ENCODE measurements around the gene YBX1.
"Not testable (repeated sequence)": the region's sequence is repeated elsewhere in the genome, so short reads cannot be mapped to it uniquely, and the experiment has no call there.

YBX1 gene

DNA sequence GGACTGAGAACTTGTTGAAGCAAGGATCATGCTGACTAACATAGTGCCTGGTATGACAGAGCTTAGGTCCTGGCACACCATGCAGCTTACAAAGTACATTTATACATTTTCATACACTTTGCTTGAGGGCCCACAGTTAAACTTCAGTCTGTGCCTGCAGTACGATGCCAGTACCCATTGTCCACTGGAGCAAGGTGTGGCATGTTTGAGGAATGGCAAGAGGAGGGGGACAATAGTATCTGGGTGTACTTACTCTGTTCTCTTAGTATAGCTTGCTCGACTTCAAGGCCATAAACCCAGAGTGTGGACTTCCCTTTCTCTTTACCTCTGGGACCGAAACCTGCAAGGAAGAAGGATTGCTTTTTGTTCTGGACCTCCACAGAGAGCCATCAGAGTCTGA is 6.8 kb upstream of the YBX1 start:
- no peak for DNase-seq
- no peak overlapping the region for H3K27ac ChIP-seq
- no peak overlapping the region for H3K4me3 ChIP-seq (ENCODE audit: low read depth, low read length)
- in situ Hi-C loops (cut with HindIII; ENCODE audit: low pct_ligation_motif_present, low sequenced_read_pairs) = no loop called here
- no peaks in the 10 kb centered on the region for H3K27me3 ChIP-seq (replicated peaks)
- TF ChIP-seq CTCF (IDR thresholded peaks at IDR 0.05; ENCODE audit: low read depth, low read length, missing control alignments) = no peak
- H3K36me3 ChIP-seq (replicated peaks) = no peaks in the 10 kb centered on the region

DNA sequence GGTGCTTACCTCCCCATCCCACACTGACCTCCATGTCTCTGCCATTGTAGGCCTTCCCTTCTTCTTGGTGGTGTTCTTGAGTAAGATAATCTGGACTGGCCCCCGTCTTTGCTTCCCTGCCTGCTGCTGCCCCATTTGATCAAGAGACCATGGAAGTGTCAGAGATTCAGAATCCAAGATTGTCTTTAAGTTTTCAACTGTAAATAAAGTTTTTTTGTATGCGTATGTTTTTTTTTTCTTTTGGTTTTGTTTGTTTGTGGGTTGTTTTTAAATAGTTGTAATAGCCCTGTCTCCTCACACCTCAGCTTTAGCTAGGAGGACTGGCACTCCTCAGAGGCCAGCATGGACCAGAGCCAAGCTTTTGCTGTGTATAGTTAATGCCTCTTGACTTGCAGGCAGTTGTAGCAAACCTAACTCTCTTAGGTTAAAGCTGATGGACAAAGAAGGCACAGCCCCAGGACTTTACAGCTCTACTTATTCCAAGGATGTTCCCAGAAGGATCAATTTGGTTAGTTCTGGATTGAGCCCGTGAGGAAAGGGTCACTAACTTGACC is 5.6 kb upstream of the YBX1 start:
- H3K36me3 ChIP-seq (replicated peaks) = no peaks in the 10 kb centered on the region
- no peak overlapping the region for H3K27ac ChIP-seq
- DNase-seq = no peak
- no peak for TF ChIP-seq CTCF (IDR thresholded peaks at IDR 0.05; ENCODE audit: low read depth, low read length, missing control alignments)
- no peak overlapping the region for H3K4me3 ChIP-seq (ENCODE audit: low read depth, low read length)
- no peaks in the 10 kb centered on the region for H3K27me3 ChIP-seq (replicated peaks)
- in situ Hi-C loops (cut with HindIII; ENCODE audit: low pct_ligation_motif_present, low sequenced_read_pairs) = no loop called here

DNA sequence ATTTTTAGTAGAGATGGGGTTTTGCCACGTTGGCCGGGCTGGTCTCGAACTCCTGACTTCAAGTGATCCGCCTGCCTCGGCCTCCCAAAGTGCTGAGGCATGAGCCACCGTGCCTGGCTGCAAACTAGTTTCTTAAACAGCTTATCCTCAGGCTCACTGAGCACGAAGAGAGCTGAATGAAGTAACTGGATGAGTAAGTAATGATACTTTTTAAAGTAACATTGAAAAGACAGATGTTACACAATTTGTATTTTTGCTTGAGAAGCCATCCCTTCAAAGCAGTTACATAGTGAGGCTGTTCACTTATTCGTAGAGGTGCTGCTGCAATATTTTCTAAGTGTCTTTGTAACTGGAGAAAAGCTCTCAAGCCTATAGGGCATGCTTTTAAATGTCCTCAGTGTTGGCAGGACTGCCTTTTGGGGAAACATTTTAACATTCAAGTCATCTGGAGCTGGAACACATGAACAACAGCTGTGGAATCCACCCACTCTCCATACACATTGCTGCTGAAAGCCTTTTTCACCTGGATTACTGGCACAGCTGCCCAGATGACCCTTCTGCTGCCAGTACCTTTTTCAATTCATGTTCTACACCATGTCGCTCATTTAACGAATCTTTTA is 2.7 kb upstream of the YBX1 start:
- in situ Hi-C loops (cut with HindIII; ENCODE audit: low pct_ligation_motif_present, low sequenced_read_pairs) = no loop called here
- TF ChIP-seq CTCF (IDR thresholded peaks at IDR 0.05; ENCODE audit: low read depth, low read length, missing control alignments) = no peak
- peaks cover 9% of the 10 kb centered on the region for H3K36me3 ChIP-seq (replicated peaks)
- H3K27ac ChIP-seq = no peak overlapping the region
- no peak for DNase-seq
- no peaks in the 10 kb centered on the region for H3K27me3 ChIP-seq (replicated peaks)
- H3K4me3 ChIP-seq (ENCODE audit: low read depth, low read length) = no peak overlapping the region

DNA sequence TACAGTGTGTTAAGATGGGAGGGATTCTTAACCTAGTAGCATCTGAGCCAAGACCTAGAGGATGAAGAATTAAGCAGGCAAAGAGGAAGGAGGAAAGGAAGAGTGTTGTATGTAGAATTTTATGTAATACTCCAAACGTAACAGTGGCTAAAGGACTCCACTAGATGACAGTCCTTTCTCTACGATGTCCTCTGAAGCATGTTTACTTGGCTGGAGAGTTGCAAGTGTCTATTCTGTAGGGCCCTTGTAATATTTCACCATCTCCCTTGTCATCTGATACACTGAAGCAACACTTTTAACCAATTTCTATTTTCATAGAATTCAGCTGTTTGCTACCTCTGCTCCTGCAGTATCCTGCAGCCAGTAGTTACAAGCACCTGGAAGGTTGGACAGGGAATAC is 2.2 kb upstream of the YBX1 start:
- Histone ChIP-seq H3K36me3 (replicated peaks) (peaks cover 9% of the 10 kb centered on the region), H3K27ac (no peak overlapping the region), H3K27me3 (replicated peaks) (no peaks in the 10 kb centered on the region), H3K4me3 (ENCODE audit: low read depth, low read length) (no peak overlapping the region)
- TF ChIP-seq CTCF (IDR thresholded peaks at IDR 0.05; ENCODE audit: low read depth, low read length, missing control alignments) = no peak
- in situ Hi-C loops (cut with HindIII; ENCODE audit: low pct_ligation_motif_present, low sequenced_read_pairs) = no loop called here
- DNase-seq = no peak

DNA sequence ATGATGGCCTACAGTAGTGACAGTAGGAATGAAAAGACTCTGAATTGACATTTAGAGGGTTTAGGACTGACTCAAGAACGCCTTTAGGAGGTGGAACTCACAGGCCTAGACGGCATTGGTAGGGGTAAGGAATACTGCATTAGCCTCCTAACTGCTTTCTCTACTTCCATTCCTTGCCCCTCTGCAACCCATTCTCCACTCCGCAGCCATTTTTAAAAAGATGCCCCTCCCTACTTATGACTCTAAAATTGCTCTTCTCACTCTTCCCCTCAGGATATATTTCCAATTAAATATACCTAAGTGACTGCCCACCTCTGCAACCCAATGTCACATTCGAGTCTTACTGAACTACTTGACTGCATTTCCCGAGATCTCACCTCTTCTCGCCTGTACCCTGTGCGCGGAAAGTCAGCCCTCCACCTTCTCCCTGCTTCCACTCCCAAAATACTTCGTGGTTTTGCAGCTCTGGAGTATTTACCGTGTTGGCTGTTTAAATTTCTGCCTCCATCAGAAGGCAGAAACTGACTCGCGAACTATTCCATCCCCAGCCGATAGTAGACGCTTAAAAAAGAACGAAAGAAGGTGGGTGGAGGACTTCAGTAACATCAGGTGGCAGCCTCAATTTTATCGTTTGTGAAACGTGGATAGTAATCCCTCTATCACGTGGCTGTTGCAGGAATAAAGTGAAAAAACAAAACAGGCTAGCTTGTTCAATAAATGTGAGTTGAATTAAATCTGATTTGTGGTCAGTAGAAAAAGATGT is 1.1 kb upstream of the YBX1 start:
- H3K27ac ChIP-seq = peak overlapping the region; percentile 70
- no peak for DNase-seq

DNA sequence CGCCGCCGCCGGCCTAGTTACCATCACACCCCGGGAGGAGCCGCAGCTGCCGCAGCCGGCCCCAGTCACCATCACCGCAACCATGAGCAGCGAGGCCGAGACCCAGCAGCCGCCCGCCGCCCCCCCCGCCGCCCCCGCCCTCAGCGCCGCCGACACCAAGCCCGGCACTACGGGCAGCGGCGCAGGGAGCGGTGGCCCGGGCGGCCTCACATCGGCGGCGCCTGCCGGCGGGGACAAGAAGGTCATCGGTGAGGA is 193 bp downstream of the YBX1 start:
- DNase-seq; H3K36me3 ChIP-seq (replicated peaks); H3K27me3 ChIP-seq (replicated peaks); in situ Hi-C loops (cut with HindIII; ENCODE audit: low pct_ligation_motif_present, low sequenced_read_pairs): not testable (repeated sequence)
- Histone ChIP-seq H3K4me3 (ENCODE audit: low read depth, low read length) (peak overlapping the region; percentile 82), H3K27ac (peak overlapping the region; percentile 62)

More for the DNA sequence above, 1.1 kb upstream of the YBX1 start:
- H3K4me3 ChIP-seq (ENCODE audit: low read depth, low read length) = peak overlapping the region; percentile 82
- no peaks in the 10 kb centered on the region for H3K27me3 ChIP-seq (replicated peaks)
- in situ Hi-C loops (cut with HindIII; ENCODE audit: low pct_ligation_motif_present, low sequenced_read_pairs) = no loop called here
- peaks cover 9% of the 10 kb centered on the region for H3K36me3 ChIP-seq (replicated peaks)
- no peak for TF ChIP-seq CTCF (IDR thresholded peaks at IDR 0.05; ENCODE audit: low read depth, low read length, missing control alignments)

Measured in brain microvascular endothelial cell (primary cell).